ENCODE measurements around the gene LTA. TPM values are rescaled to one million over a fixed set of nuclear protein-coding genes. Genes with fewer than 3 reads are reported as not detected.

LTA gene
- total and polyA plus RNA-seq, 2 donors (not counting 3 experiments of a cell fraction or from before 2014, with no cell fraction given): 0.46 TPM; not detected in 1

DNA sequence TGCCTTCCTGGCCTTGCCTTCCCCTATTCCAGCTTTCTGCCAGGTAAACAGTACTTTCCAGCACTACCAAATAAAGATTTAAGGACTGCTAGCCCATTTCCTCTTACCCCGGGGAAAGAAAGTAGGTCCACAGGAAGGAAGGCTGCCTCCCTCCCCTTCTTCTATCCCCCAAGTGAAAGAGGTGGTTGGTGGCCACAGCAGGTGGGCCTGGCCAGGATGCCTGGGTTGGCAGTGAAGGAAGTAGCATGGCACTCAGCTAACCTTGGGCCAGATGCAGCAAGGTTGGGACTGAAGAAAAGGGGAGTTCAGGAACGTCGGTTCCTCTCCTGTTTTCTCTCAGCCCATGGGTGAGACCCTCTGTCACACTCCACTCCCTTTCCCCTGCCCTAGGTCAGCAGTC lies 15.8 kb upstream of the LTA start:
- BruUV-seq (replicated peaks): no TSS peak
- Histone ChIP-seq H3K9ac (replicated peaks; ENCODE audit: extremely low read depth, insufficient read depth, low read length) (no peak overlapping the region), H3K9me1 (replicated peaks; ENCODE audit: control insufficient read depth, extremely low read depth, insufficient read depth, low read length) (no peaks in the 10 kb centered on the region), H4K20me1 (replicated peaks; ENCODE audit: control insufficient read depth, extremely low read depth, insufficient read depth, low read length) (no peaks in the 10 kb centered on the region), H3K9me3 (replicated peaks; ENCODE audit: control insufficient read depth, insufficient read depth, low read length) (no peaks in the 10 kb centered on the region), H2AFZ (ENCODE audit: low read depth, low read length) (no peak overlapping the region), H3K27ac (ENCODE audit: insufficient read depth, low read depth, low read length) (no peak overlapping the region), H3K79me2 (ENCODE audit: control insufficient read depth, insufficient read depth, low read length) (peaks cover 7% of the 10 kb centered on the region), H3K4me2 (ENCODE audit: insufficient read depth, low read length) (no peak overlapping the region), H3K27me3 (ENCODE audit: control insufficient read depth in 2 of 2, insufficient read depth in 2 of 2, low read length in 2 of 2) (no peaks in the 10 kb centered on the region), H3K4me3 (replicated peaks in 1 of 3; ENCODE audit: insufficient read depth in 1 of 3, low read depth in 1 of 3, low read length in 3 of 3) (no peak overlapping the region), H3K4me1 (ENCODE audit: control insufficient read depth, extremely low read depth, insufficient read depth, low read length) (peaks cover 44% of the 10 kb centered on the region), H3K36me3 (ENCODE audit: control insufficient read depth in 2 of 2, extremely low read depth in 1 of 2, insufficient read depth in 2 of 2, low read length in 2 of 2) (peaks cover 2 to 10% of the 10 kb centered on the region in 2 experiments)
- intact Hi-C loops (cut with micrococcal nuclease): no loop called here
- TF ChIP-seq JUN (IDR thresholded peaks at IDR 0.05; ENCODE audit: borderline replicate concordance, insufficient read depth, insufficient read length, low read depth) (no peak), GATA2 (IDR thresholded peaks at IDR 0.05; ENCODE audit: insufficient read depth, insufficient read length, low read depth, low read length) (no peak)
- TF ChIP-seq, protein P1, sequence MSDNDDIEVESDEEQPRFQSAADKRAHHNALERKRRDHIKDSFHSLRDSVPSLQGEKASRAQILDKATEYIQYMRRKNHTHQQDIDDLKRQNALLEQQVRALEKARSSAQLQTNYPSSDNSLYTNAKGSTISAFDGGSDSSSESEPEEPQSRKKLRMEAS (IDR thresholded peaks at IDR 0.05; ENCODE audit: insufficient read depth, insufficient read length): no peak
- FAIRE-seq (no peak), DNase-seq (ENCODE audit: low read depth, low spot score) (no peak)
- ChIA-PET POLR2A (no interaction called here), CTCF (interaction anchor here (1.4 to 31.0 kb wide), 2 partner anchors 10 to 32 kb away, joined by 7 to 1517 read pairs; partner anchors contain the start of genes ATP6V1G2, LST1, LTB and NCR3)
- dilution Hi-C loops (cut with MboI; ENCODE audit: extremely low pct_ligation_motif_present, low sequenced_read_pairs): no loop called here

DNA sequence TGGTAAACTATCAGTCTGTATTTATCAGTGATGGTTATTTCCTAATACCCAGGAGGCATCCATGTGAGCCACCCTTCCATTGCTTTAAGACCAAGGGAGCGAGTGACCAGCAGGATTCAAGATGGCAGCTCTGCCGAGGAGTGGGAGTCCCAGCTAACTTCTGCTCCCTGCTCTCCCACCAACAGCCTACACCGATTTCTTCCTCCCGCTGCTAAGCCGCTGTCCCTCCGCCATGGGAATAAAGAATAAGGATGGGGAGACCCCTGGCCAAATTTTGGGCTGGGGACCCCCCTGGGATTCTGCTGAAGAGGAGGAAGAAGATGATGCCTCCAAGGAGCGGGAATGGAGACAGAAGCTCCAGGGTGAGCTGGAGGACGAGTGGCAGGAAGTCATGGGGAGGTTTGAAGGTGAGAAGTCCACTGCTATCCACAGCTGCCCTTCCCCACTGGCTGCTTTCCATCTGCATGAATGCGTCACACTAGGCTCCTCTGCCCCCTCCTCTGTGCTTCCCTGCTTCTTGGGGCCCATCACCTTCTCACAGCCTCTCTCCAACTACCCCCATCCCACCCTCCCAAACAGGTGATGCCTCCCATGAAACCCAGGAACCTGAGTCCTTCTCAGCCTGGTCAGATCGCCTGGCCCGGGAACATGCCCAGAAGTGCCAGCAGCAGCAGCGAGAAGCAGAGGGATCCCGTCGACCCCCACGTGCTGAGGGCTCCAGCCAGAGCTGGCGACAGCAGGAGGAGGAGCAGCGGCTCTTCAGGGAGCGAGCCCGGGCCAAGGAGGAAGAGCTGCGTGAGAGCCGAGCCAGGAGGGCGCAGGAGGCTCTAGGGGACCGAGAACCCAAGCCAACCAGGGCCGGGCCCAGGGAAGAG lies 14.4 kb upstream of the LTA start:
- Histone ChIP-seq H3K27me3 (ENCODE audit: control insufficient read depth in 2 of 2, insufficient read depth in 2 of 2, low read length in 2 of 2) (no peaks in the 10 kb centered on the region), H3K9ac (replicated peaks; ENCODE audit: extremely low read depth, insufficient read depth, low read length) (no peak overlapping the region), H3K4me2 (ENCODE audit: insufficient read depth, low read length) (no peak overlapping the region), H3K4me3 (replicated peaks in 1 of 3; ENCODE audit: insufficient read depth in 1 of 3, low read depth in 1 of 3, low read length in 3 of 3) (no peak overlapping the region), H3K36me3 (ENCODE audit: control insufficient read depth in 2 of 2, extremely low read depth in 1 of 2, insufficient read depth in 2 of 2, low read length in 2 of 2) (peaks cover 2 to 10% of the 10 kb centered on the region in 2 experiments), H3K9me3 (replicated peaks; ENCODE audit: control insufficient read depth, insufficient read depth, low read length) (no peaks in the 10 kb centered on the region), H3K27ac (ENCODE audit: insufficient read depth, low read depth, low read length) (peak overlapping the region; percentile 98), H3K79me2 (ENCODE audit: control insufficient read depth, insufficient read depth, low read length) (peaks cover 7% of the 10 kb centered on the region), H4K20me1 (replicated peaks; ENCODE audit: control insufficient read depth, extremely low read depth, insufficient read depth, low read length) (no peaks in the 10 kb centered on the region), H3K4me1 (ENCODE audit: control insufficient read depth, extremely low read depth, insufficient read depth, low read length) (peaks cover 56% of the 10 kb centered on the region), H2AFZ (ENCODE audit: low read depth, low read length) (no peak overlapping the region), H3K9me1 (replicated peaks; ENCODE audit: control insufficient read depth, extremely low read depth, insufficient read depth, low read length) (no peaks in the 10 kb centered on the region)
- intact Hi-C loops (cut with micrococcal nuclease): no loop called here
- FAIRE-seq (peak; percentile 38), DNase-seq (ENCODE audit: low read depth, low spot score) (no peak)
- TF ChIP-seq POLR2AphosphoS5 (IDR thresholded peaks at IDR 0.05; ENCODE audit: insufficient read depth, low read depth, low read length): no peak
- TF ChIP-seq JUN (IDR thresholded peaks at IDR 0.05; ENCODE audit: borderline replicate concordance, insufficient read depth, insufficient read length, low read depth): no peak
- TF ChIP-seq EZH2 (IDR thresholded peaks at IDR 0.05; ENCODE audit: borderline replicate concordance, low read depth, low read length, severe bottlenecking): no peak
- TF ChIP-seq GATA2 (IDR thresholded peaks at IDR 0.05; ENCODE audit: insufficient read depth, insufficient read length, low read depth, low read length): no peak
- BruUV-seq (replicated peaks): no TSS peak
- POLR2A ChIA-PET: no interaction called here
- dilution Hi-C loops (cut with MboI; ENCODE audit: extremely low pct_ligation_motif_present, low sequenced_read_pairs): no loop called here
- CTCF ChIA-PET: interaction anchor here (31.0 kb wide), 1 partner anchor 31 kb away, joined by 1517 read pairs; the partner anchor contains the start of genes LST1, LTB, NCR3 and TNF
